Spleen (tissue), 11 donors: Measurements from ENCODE around the gene VPS35L. TPM values are rescaled to one million over a fixed set of nuclear protein-coding genes. Genes with fewer than 3 reads are reported as not detected.

Experiments used
- DNase-seq: peaks from one replicate; pipeline ENCODE4 v3.0.0-alpha.2; 2020
- H3K27ac ChIP-seq, 8 donors: fragments of 200-600 bp; sonication (generic) in 7 of 8; 1 replicate in 4 of 8; 2 replicates in 4 of 8; pipeline versions ENCODE4 v1.5.0 to v1.8.0; 2016 to 2021; ENCODE audit warnings: inconsistent platforms in 4 of 8, mild to moderate bottlenecking in 4 of 8, moderate library complexity in 1 of 8
- H3K27me3 ChIP-seq, 7 donors: fragments of 200-600 bp; sonication (generic) in 6 of 7; replicated peaks in 1 of 7; 1 replicate in 4 of 7; 2 replicates in 3 of 7; pipeline versions ENCODE4 v1.5.0 to v1.8.0; 2016 to 2021; ENCODE audit warnings: inconsistent platforms in 3 of 7, mild to moderate bottlenecking in 1 of 7
- H3K36me3 ChIP-seq, 6 donors: fragments of 200-600 bp; sonication (generic) in 5 of 6; 1 replicate in 4 of 6; 2 replicates in 2 of 6; pipeline versions ENCODE4 v1.5.0 to v1.8.0; 2016 to 2021; ENCODE audit warnings: inconsistent platforms in 2 of 6
- H3K4me1 ChIP-seq, 6 donors: fragments of 200-600 bp; sonication (generic) in 5 of 6; 1 replicate in 3 of 6; 2 replicates in 3 of 6; pipeline versions ENCODE4 v1.5.0 to v1.8.0; 2016 to 2021; ENCODE audit warnings: inconsistent platforms in 3 of 6
- H3K4me3 ChIP-seq, 8 donors: fragments of 200-600 bp; sonication (generic) in 7 of 8; 1 replicate in 4 of 8; 2 replicates in 4 of 8; pipeline versions ENCODE4 v1.5.0 to v1.8.0; 2016 to 2021; ENCODE audit warnings: inconsistent platforms in 4 of 8, mild to moderate bottlenecking in 4 of 8, moderate library complexity in 2 of 8
- H3K9me3 ChIP-seq, 8 donors: fragments of 200-600 bp; sonication (generic) in 7 of 8; 1 replicate in 4 of 8; 2 replicates in 4 of 8; pipeline versions ENCODE4 v1.5.0 to v1.8.0; 2016 to 2021; ENCODE audit warnings: inconsistent platforms in 4 of 8
- CTCF ChIP-seq, 11 experiments: fragments of 200-600 bp in 7 of 11; fragments of 450-650 bp in 4 of 11; sonication (generic) in 4 of 11; IDR thresholded peaks in 8 of 11; conservative IDR thresholded peaks in 3 of 11; 1 replicate in 7 of 11; 2 replicates in 4 of 11; pipeline versions ENCODE4 v1.4.0 to v1.8.0; 2016 to 2021; ENCODE audit warnings: antibody characterized with exemption in 11 of 11, inconsistent platforms in 4 of 11, mild to moderate bottlenecking in 1 of 11
- POLR2A ChIP-seq, 3 donors: fragments of 450-650 bp; IDR thresholded peaks; one replicate each; pipeline ENCODE4 v1.5.1; 2017; ENCODE audit warnings: antibody characterized with exemption in 3 of 3, mild to moderate bottlenecking in 1 of 3
- POLR2AphosphoS5 ChIP-seq, 3 donors: sonication (generic); formaldehyde crosslinking; IDR thresholded peaks; one replicate each; pipeline ENCODE4 v1.5.1; 2017; ENCODE audit warnings: antibody characterized with exemption in 3 of 3
- WGBS, 5 donors: extraction: QIAGEN DNeasy Blood & Tissue Kit in 3 of 5; methylation state at CpG; one replicate each; pipeline versions ENCODE4 v1.1.5 to v1.1.7; 2013 to 2018; 5-methylcytosine and 5-hydroxymethylcytosine counted together
- intact Hi-C: fragments of 100-400 bp; cut with DNase I; formaldehyde crosslinking; loops from one replicate; pipeline ENCODE4 v1.15.0; 2023; ENCODE audit warnings: low total_unique reads
- polyA plus RNA-seq, 3 donors: library from polyadenylated mRNA; stranded (reverse); fragments of 200-250 nt; gene quantifications; one replicate each; pipeline ENCODE4 v1.2.1, GENCODE V29; 2013
- total RNA-seq, 7 donors: library from RNA; depleted of rRNA in 3 of 7; stranded (reverse); fragments of >200 nt in 3 of 7; fragmentation: NEBNext Ultra II Directional in 4 of 7; extraction: Animal tissue kit (Norgen Biotek cat#: 25700) in 4 of 7; gene quantifications; one replicate each; pipeline versions ENCODE4 v1.1.0 to v1.2.1, GENCODE V29; 2016 to 2021
- donor health status: healthy with polysubstance abuse.
- donor health status: DM: no; HTN: no; CAD: no; lungs with moderate emphysema.
- donor health status: DM: no; HTN: no; CAD: no.
- donor health status: Bipolar disorder and iron deficiency.
- donor health status: healthy.
- donor health status: DM: no; HTN: no; CAD: no.
- donor health status: DM: yes; HTN: yes; CAD: no.

The VPS35L gene
- total and polyA plus RNA-seq, 10 donors = 22.9 to 76.1 (median 58.0) TPM

DNA sequence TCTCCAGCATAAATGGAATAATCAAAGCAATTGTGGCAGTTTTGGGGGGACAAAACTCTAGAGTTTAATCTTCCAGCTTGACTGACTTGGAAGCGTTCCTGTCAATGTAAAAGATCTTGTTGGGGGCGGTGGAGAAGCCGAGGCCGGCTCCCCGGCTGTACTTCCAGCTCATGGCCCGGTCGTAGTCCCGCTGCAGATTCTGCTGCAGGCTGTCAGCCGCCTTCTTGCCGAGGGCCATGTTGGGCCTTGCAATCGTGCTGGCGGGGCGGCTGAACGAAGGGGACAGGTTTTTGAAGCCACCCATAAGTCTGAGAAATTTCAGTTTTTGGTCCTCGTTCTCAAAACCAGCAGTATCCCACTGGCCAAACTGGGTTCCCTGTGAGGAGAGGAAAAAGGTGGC is 151.3 kb downstream of the VPS35L start:
- Histone ChIP-seq H3K27me3 (no peaks in the 10 kb centered on the region), H3K27ac (no peak overlapping the region), H3K9me3 (no peaks in the 10 kb centered on the region), H3K4me3 (no peak overlapping the region), H3K4me1 (no peaks in the 10 kb centered on the region), H3K36me3 (peaks cover 0 to 97% (median 53%) of the 10 kb centered on the region in 6 donors)
- TF ChIP-seq CTCF (IDR thresholded peaks at IDR 0.05 in 8 of 11, conservative IDR thresholded peaks at IDR 0.05 in 3 of 11) = no peak
- TF ChIP-seq POLR2AphosphoS5 (IDR thresholded peaks at IDR 0.05) = no peak
- no peak for TF ChIP-seq POLR2A (IDR thresholded peaks at IDR 0.05)
- intact Hi-C loops = no loop called here
- 96 to 99% (median 97%) methylated on average over 14 to 15 of the region's 15 CpGs for WGBS, 5 donors
- DNase-seq = no peak

GRCh38 chr16:19707569-19708295 is 152.2 kb downstream of the VPS35L start:
- DNase-seq = no peak
- H3K27ac ChIP-seq = no peak overlapping the region
- no peaks in the 10 kb centered on the region for H3K4me1 ChIP-seq
- H3K4me3 ChIP-seq = no peak overlapping the region
- H3K27me3 ChIP-seq = no peaks in the 10 kb centered on the region
- peaks cover 0 to 97% (median 50%) of the 10 kb centered on the region in 6 donors for H3K36me3 ChIP-seq
- H3K9me3 ChIP-seq = no peaks in the 10 kb centered on the region
- TF ChIP-seq POLR2A (IDR thresholded peaks at IDR 0.05) = no peak
- no peak for TF ChIP-seq POLR2AphosphoS5 (IDR thresholded peaks at IDR 0.05)
- TF ChIP-seq CTCF (IDR thresholded peaks at IDR 0.05 in 8 of 11, conservative IDR thresholded peaks at IDR 0.05 in 3 of 11) = no peak
- intact Hi-C loops = no loop called here
- WGBS, 5 donors = 87 to 93% (median 90%) methylated on average over 20 to 22 of the region's 22 CpGs

DNA sequence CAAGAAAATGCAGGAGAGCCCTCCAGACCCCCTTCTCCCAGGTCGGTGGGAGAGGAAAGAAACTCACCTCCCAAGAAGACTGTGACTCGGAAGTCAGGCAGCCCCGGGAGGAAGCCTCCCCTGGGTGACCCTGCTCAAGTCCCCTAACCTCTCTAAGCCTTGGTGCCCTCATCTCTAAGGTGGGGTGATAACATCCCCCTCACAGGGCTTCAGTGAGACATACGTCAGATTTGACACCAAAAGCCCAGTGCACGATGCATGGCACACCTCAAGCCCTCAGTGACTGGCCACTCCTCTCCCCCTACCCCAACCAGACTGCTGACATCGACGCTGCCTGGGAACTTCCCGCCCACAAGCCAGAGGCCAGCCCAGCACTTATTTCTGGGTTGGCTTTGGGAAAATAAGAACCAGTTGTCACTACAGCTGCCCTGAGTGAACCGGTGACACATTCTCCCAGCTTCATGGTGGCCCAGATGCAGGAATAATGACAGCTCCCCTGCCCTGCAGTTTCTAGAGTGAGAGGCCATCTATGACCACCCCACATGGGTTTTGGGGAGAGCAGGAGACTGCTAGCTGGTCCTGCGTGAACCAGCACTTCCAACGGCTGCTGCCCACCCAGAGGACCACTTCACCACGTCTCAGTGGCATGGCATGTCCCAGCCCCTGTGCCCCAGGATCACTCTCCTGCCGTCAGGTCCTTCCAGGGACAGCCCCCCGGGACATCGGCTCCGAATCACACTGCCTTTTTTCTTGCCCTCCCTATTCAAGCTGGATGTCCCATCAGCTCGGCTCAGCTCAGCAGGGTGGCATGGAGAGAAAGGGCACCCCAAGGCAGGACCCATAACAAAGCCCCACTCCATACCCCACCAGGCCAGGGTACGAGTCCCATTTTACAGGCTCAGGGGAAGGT is 153.0 kb downstream of the VPS35L start:
- Histone ChIP-seq H3K4me3 (no peak overlapping the region), H3K4me1 (no peaks in the 10 kb centered on the region), H3K36me3 (peaks cover 0 to 96% (median 48%) of the 10 kb centered on the region in 6 donors), H3K27ac (no peak overlapping the region), H3K27me3 (no peaks in the 10 kb centered on the region), H3K9me3 (no peaks in the 10 kb centered on the region)
- DNase-seq = no peak
- WGBS, 5 donors = 87 to 96% (median 89%) methylated on average over 13 to 18 of the region's 18 CpGs
- intact Hi-C loops = no loop called here
- no peak for TF ChIP-seq CTCF (IDR thresholded peaks at IDR 0.05 in 8 of 11, conservative IDR thresholded peaks at IDR 0.05 in 3 of 11)
- no peak for TF ChIP-seq POLR2A (IDR thresholded peaks at IDR 0.05)
- no peak for TF ChIP-seq POLR2AphosphoS5 (IDR thresholded peaks at IDR 0.05)
